ENCODE measurements around the gene ITSN2. TPM values are rescaled to one million over a fixed set of nuclear protein-coding genes. Genes with fewer than 3 reads are reported as not detected.

Gene ITSN2
- total RNA-seq, 6 experiments from 2014 or later = 22.6 to 34.1 (median 28.9) TPM

GRCh38 chr2:24191156-24191555 lies 169.2 kb downstream of the ITSN2 start:
- TF ChIP-seq, protein P1, sequence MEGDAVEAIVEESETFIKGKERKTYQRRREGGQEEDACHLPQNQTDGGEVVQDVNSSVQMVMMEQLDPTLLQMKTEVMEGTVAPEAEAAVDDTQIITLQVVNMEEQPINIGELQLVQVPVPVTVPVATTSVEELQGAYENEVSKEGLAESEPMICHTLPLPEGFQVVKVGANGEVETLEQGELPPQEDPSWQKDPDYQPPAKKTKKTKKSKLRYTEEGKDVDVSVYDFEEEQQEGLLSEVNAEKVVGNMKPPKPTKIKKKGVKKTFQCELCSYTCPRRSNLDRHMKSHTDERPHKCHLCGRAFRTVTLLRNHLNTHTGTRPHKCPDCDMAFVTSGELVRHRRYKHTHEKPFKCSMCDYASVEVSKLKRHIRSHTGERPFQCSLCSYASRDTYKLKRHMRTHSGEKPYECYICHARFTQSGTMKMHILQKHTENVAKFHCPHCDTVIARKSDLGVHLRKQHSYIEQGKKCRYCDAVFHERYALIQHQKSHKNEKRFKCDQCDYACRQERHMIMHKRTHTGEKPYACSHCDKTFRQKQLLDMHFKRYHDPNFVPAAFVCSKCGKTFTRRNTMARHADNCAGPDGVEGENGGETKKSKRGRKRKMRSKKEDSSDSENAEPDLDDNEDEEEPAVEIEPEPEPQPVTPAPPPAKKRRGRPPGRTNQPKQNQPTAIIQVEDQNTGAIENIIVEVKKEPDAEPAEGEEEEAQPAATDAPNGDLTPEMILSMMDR (IDR thresholded peaks at IDR 0.05) = no peak
- TF ChIP-seq POLR2A (IDR thresholded peaks at IDR 0.05) = no peak
- no peaks in the 10 kb centered on the region for H3K9me3 ChIP-seq
- intact Hi-C loops (cut with DNase I) = no loop called here
- H3K27ac ChIP-seq = no peak overlapping the region
- 72% methylated on average over 6 of the region's 9 CpGs for whole genome bisulfite sequencing (ENCODE audit: insufficient coverage, low coverage, low lambda C conversion rate, missing lambda C conversion rate)
- DNase-seq (no peak), ATAC-seq (no peak)
- no peaks in the 10 kb centered on the region for H3K36me3 ChIP-seq
- H3K27me3 ChIP-seq = no peaks in the 10 kb centered on the region
- no peaks in the 10 kb centered on the region for H3K4me1 ChIP-seq
- no peak overlapping the region for H3K4me3 ChIP-seq

DNA sequence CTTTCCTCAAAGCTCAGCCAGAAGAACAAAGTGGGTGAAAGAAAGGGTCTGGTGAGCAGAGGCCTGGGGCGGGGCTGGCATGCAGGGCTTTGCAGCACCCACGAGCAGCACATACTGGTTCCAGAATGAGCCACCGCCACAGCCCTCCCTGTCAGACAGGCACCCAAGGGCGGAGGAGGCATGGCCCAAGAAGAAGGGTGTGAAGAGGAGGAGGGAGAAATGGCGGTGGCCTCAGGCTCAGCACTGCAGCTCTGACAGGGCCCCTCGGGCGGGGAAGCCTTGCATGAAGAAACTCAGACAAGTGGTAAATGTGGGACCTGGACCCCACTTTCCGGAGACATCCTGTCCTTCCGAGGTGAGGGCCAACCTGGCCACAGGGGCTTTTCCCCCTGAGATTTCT lies 169.8 kb downstream of the ITSN2 start:
- no peaks in the 10 kb centered on the region for H3K27me3 ChIP-seq
- TF ChIP-seq, protein P1 (IDR thresholded peaks at IDR 0.05) = no peak
- TF ChIP-seq POLR2A (IDR thresholded peaks at IDR 0.05) = no peak
- H3K36me3 ChIP-seq = no peaks in the 10 kb centered on the region
- no peak for DNase-seq
- intact Hi-C loops (cut with DNase I) = no loop called here
- ATAC-seq = no peak
- 82% methylated on average over 3 of the region's 9 CpGs for WGBS (ENCODE audit: insufficient coverage, low coverage, low lambda C conversion rate, missing lambda C conversion rate)
- H3K27ac ChIP-seq = no peak overlapping the region
- H3K9me3 ChIP-seq = no peaks in the 10 kb centered on the region
- H3K4me1 ChIP-seq = no peaks in the 10 kb centered on the region
- no peak overlapping the region for H3K4me3 ChIP-seq

DNA sequence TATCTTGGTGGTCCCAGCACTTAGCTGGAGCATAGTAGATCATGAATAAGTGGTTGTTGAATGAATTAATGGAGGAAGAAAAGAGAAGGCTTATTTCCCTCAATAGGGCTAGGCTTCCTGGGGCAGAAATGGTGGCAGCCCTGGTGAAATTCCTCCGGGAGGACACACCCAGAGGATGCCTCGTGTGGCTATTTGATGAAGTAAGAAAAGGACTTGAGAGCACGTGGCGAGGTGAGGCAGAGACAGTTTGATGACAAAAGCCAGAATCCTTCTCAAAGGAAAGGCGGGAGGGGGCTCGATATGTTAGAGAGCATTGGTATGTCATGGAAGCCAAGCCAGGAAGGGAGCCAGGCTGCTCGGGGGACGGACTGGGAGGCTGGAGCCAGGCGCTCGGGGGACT lies 170.8 kb downstream of the ITSN2 start:
- DNase-seq (no peak), ATAC-seq (no peak)
- no peaks in the 10 kb centered on the region for H3K36me3 ChIP-seq
- TF ChIP-seq, protein P1 (IDR thresholded peaks at IDR 0.05) = no peak
- no peak overlapping the region for H3K27ac ChIP-seq
- H3K4me3 ChIP-seq = no peak overlapping the region
- WGBS (ENCODE audit: insufficient coverage, low coverage, low lambda C conversion rate, missing lambda C conversion rate) = 43% methylated on average over 3 of the region's 10 CpGs
- intact Hi-C loops (cut with DNase I) = no loop called here
- H3K9me3 ChIP-seq = no peaks in the 10 kb centered on the region
- no peaks in the 10 kb centered on the region for H3K27me3 ChIP-seq
- H3K4me1 ChIP-seq = no peaks in the 10 kb centered on the region

GRCh38 chr2:24183366-24184069 lies 176.8 kb downstream of the ITSN2 start:
- Histone ChIP-seq H3K4me3 (no peak overlapping the region), H3K9me3 (no peaks in the 10 kb centered on the region), H3K4me1 (no peaks in the 10 kb centered on the region), H3K36me3 (no peaks in the 10 kb centered on the region), H3K27me3 (no peaks in the 10 kb centered on the region), H3K27ac (no peak overlapping the region)
- 69% methylated on average over 6 of the region's 6 CpGs for WGBS (ENCODE audit: insufficient coverage, low coverage, low lambda C conversion rate, missing lambda C conversion rate)
- TF ChIP-seq, protein P1 (IDR thresholded peaks at IDR 0.05) = no peak
- no peak for TF ChIP-seq POLR2A (IDR thresholded peaks at IDR 0.05)
- DNase-seq = no peak
- ATAC-seq = no peak
- intact Hi-C loops (cut with DNase I) = no loop called here

Measured in right lobe of liver (tissue), 6 donors.